ENCODE results near the gene KDM4B. TPM values are rescaled to one million over a fixed set of nuclear protein-coding genes. Genes with fewer than 3 reads are reported as not detected.

The KDM4B gene
- total and polyA plus RNA-seq, 5 experiments from 2014 or later, result 14.3 to 50.1 (median 18.7) TPM

- Mint-ChIP-seq H3K27ac (peak overlapping the region in 5 of 10 donors; percentile 34 to 77 (median 56)), H3K4me3 (no peak overlapping the region), H3K9me3 (no peaks in the 10 kb centered on the region), H3K27me3 (no peaks in the 10 kb centered on the region), H3K36me3 (peaks cover 0 to 7% (median 5%) of the 10 kb centered on the region in 3 donors), H3K4me1 (peaks cover 23 to 54% (median 43%) of the 10 kb centered on the region in 4 donors)
- DNase-seq (no peak), ATAC-seq (no peak)
- POLR2A ChIA-PET, result interaction anchor here (1.2 kb wide), 1 partner anchor 12 kb away, joined by 4 read pairs; no protein-coding TSS in a partner anchor
Observed at GRCh38 chr19:5126498-5127223, 157.7 kb downstream of the KDM4B start.

DNA sequence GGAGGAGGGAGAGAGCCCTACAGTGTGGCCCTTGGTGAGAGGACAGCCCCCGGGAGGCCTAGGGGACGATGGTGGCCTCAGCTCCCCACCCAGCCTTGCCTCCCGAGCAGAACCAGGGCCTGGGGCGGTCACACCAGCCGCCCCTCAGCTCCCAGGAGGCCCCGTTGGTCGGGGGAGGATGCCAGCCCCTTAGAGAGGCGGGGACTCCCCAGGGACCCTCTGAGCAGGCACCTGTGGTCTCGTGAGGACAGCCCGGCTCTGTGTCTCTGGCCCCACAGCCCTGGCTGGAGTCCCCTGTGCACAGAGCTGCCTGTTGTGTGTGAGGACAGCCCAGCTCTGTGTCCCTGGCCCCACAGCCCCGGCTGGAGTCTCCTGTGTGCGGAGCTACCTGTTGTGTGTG, 158.8 kb downstream of the KDM4B start:
- H3K9me3 Mint-ChIP-seq, result no peaks in the 10 kb centered on the region
- H3K4me3 Mint-ChIP-seq, result no peak overlapping the region
- POLR2A ChIA-PET, result interaction anchor here (0.7 to 1.4 kb wide), 2 partner anchors 10 to 275 kb away, joined by 3 to 4 read pairs; no protein-coding TSS in a partner anchor
- ATAC-seq (no peak), DNase-seq (peak in 1 of 10 donors; percentile 26)
- H3K27me3 Mint-ChIP-seq, result no peaks in the 10 kb centered on the region
- no peaks in the 10 kb centered on the region for H3K36me3 Mint-ChIP-seq
- peaks cover 18 to 53% (median 43%) of the 10 kb centered on the region in 4 donors for H3K4me1 Mint-ChIP-seq
- peak overlapping the region in 4 of 10 donors; percentile 53 to 76 (median 66) for H3K27ac Mint-ChIP-seq

GRCh38 chr19:5128251-5128935, 159.5 kb downstream of the KDM4B start:
- DNase-seq (no peak), ATAC-seq (no peak)
- POLR2A ChIA-PET, result interaction anchor here (0.7 to 1.4 kb wide), 3 partner anchors 10 to 274 kb away, joined by 3 to 4 read pairs (median 3); no protein-coding TSS in a partner anchor

DNA sequence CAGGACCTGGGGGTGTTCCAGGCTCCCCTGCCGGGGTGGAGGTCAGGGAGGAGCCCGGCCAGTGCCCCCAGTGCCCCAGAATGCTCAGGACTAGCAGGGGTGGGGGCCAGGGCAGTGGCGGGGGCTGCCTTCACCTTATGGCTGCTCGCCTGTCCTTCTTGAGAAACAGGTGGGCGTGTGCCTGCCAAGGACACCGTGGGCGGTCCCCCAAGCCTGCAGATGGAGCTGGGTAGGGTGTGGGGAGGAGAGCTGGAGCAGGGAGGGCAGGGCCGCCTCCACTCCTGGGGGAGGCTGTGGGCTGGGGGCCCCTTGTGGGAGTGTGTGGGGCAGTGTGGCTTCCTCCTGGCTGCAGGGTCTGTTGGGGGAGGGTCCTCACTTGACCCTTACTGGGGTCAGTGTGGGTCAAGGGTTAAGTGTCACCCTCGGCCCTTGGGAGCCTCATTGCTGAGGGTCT, 160.1 kb downstream of the KDM4B start:
- Mint-ChIP-seq H3K4me1 (peaks cover 18 to 60% (median 48%) of the 10 kb centered on the region in 4 donors), H3K36me3 (peaks cover 0 to 5% (median 0%) of the 10 kb centered on the region in 3 donors), H3K9me3 (no peaks in the 10 kb centered on the region), H3K4me3 (no peak overlapping the region), H3K27me3 (no peaks in the 10 kb centered on the region), H3K27ac (peak overlapping the region in 7 of 10 donors; percentile 68 to 100 (median 85))
- POLR2A ChIA-PET, result interaction anchor here (1.4 kb wide), 2 partner anchors 9 to 10 kb away, joined by 3 to 4 read pairs; no protein-coding TSS in a partner anchor
- no peak for DNase-seq
- no peak for ATAC-seq

More at GRCh38 chr19:5128251-5128935, 159.5 kb downstream of the KDM4B start:
- Mint-ChIP-seq H3K4me3 (no peak overlapping the region), H3K9me3 (no peaks in the 10 kb centered on the region), H3K4me1 (peaks cover 18 to 59% (median 46%) of the 10 kb centered on the region in 4 donors), H3K27ac (peak overlapping the region in 3 of 10 donors; percentile 64 to 69 (median 66)), H3K36me3 (peaks cover 0 to 2% (median 0%) of the 10 kb centered on the region in 3 donors), H3K27me3 (no peaks in the 10 kb centered on the region)

- ATAC-seq (no peak), DNase-seq (no peak)
- peaks cover 0 to 9% (median 3%) of the 10 kb centered on the region in 3 donors for H3K36me3 Mint-ChIP-seq
- POLR2A ChIA-PET, result no interaction called here
- peaks cover 18 to 62% (median 47%) of the 10 kb centered on the region in 4 donors for H3K4me1 Mint-ChIP-seq
- no peaks in the 10 kb centered on the region for H3K9me3 Mint-ChIP-seq
- peak overlapping the region; percentile 74 to 89 (median 85) for H3K4me3 Mint-ChIP-seq
- peak overlapping the region; percentile 90 to 100 (median 98) for H3K27ac Mint-ChIP-seq
- no peaks in the 10 kb centered on the region for H3K27me3 Mint-ChIP-seq
Observed at GRCh38 chr19:5129691-5130090, 160.8 kb downstream of the KDM4B start.

DNA sequence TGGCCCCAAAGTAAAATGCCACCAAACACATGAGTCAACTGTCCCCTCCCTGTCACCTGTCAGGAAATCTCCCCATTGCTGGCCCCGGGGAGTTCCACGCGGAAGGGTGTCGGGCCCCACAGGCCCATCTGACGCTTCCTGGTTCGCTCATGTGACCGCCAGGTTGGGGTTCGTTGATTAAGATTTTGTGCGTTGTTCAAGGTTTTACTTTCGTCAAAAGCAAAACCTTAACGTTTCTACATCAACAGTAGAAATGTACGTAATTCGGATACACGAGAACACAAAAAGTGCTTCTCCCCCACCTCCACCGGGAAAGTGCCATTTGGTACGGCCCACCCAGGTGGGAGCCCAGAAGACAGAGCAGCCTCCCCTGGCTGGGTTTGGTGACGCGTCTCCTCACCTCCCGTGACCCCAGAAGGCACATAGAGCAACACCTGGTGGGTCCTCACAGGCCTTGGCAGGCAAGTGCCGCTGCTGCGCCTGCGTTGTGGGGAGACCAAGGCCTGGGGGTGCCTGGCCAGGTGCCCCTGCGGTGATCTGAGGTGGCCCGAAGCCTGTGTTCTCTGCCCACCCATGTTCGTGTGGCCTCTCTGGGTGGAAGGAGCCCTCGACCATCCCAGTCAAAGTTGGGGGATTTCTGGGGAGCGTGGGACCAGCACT, 161.6 kb downstream of the KDM4B start:
- POLR2A ChIA-PET, result interaction anchor here (0.8 to 1.0 kb wide), 3 partner anchors 8 to 16 kb away, joined by 3 to 4 read pairs (median 4); no protein-coding TSS in a partner anchor
- H3K9me3 Mint-ChIP-seq, result no peaks in the 10 kb centered on the region

GRCh38 chr19:5131031-5131505, 162.2 kb downstream of the KDM4B start:
- H3K4me3 Mint-ChIP-seq, result peak overlapping the region; percentile 74 to 89 (median 85)
- H3K27ac Mint-ChIP-seq, result peak overlapping the region; percentile 90 to 100 (median 98)
- H3K36me3 Mint-ChIP-seq, result peaks cover 0 to 17% (median 4%) of the 10 kb centered on the region in 3 donors
- POLR2A ChIA-PET, result interaction anchor here (0.8 to 1.0 kb wide), 3 partner anchors 8 to 15 kb away, joined by 3 to 4 read pairs (median 4); no protein-coding TSS in a partner anchor
- ATAC-seq (peak in 1 of 2 donors; percentile 11), DNase-seq (peak in 7 of 10 donors; percentile 21 to 73 (median 32))
- peaks cover 17 to 55% (median 41%) of the 10 kb centered on the region in 4 donors for H3K4me1 Mint-ChIP-seq
- H3K9me3 Mint-ChIP-seq, result no peaks in the 10 kb centered on the region
- no peaks in the 10 kb centered on the region for H3K27me3 Mint-ChIP-seq

More for the DNA sequence above, 161.6 kb downstream of the KDM4B start:
- Mint-ChIP-seq H3K4me3 (peak overlapping the region; percentile 74 to 89 (median 85)), H3K27me3 (no peaks in the 10 kb centered on the region), H3K27ac (peak overlapping the region; percentile 90 to 100 (median 98)), H3K4me1 (peaks cover 15 to 58% (median 43%) of the 10 kb centered on the region in 4 donors), H3K36me3 (peaks cover 0 to 15% (median 4%) of the 10 kb centered on the region in 3 donors)
- peak; percentile 67 to 97 (median 90) for DNase-seq
- ATAC-seq, result peak; percentile 78 to 84

GRCh38 chr19:5131506-5132205, 162.7 kb downstream of the KDM4B start:
- Mint-ChIP-seq H3K27me3 (no peaks in the 10 kb centered on the region), H3K4me1 (peaks cover 17 to 52% (median 41%) of the 10 kb centered on the region in 4 donors), H3K27ac (peak overlapping the region; percentile 31 to 100 (median 98)), H3K9me3 (no peaks in the 10 kb centered on the region), H3K36me3 (peaks cover 0 to 17% (median 6%) of the 10 kb centered on the region in 3 donors), H3K4me3 (peak overlapping the region; percentile 76 to 94 (median 88))
- POLR2A ChIA-PET, result interaction anchor here (0.8 to 1.0 kb wide), 3 partner anchors 7 to 15 kb away, joined by 3 to 4 read pairs (median 4); no protein-coding TSS in a partner anchor
- DNase-seq (peak; percentile 33 to 80 (median 58)), ATAC-seq (peak; percentile 24 to 30)

DNA sequence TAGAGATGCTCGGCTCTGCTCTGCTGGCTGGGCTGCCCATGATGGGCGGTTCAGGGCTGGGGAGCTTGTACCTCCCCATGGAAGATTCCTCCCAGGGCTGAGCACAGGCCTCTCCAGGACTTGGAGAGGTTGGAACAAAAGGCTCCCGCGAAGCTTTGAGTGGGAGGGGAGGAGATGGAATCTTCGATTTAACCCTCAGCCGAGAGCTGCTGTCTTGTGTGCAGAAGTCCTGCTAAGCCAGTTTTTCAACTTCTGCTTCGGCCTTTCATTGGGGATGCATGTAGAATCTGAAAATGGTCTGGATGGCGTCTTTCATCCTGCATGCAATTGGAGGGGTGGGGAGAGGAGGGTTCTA, 163.3 kb downstream of the KDM4B start:
- peak overlapping the region in 9 of 10 donors; percentile 73 to 100 (median 97) for H3K27ac Mint-ChIP-seq
- ATAC-seq (no peak), DNase-seq (no peak)
- peaks cover 17 to 57% (median 43%) of the 10 kb centered on the region in 4 donors for H3K4me1 Mint-ChIP-seq
- POLR2A ChIA-PET, result no interaction called here
- peaks cover 0 to 19% (median 9%) of the 10 kb centered on the region in 3 donors for H3K36me3 Mint-ChIP-seq
- no peaks in the 10 kb centered on the region for H3K27me3 Mint-ChIP-seq
- no peaks in the 10 kb centered on the region for H3K9me3 Mint-ChIP-seq
- H3K4me3 Mint-ChIP-seq, result peak overlapping the region; percentile 70 to 94 (median 86)

DNA sequence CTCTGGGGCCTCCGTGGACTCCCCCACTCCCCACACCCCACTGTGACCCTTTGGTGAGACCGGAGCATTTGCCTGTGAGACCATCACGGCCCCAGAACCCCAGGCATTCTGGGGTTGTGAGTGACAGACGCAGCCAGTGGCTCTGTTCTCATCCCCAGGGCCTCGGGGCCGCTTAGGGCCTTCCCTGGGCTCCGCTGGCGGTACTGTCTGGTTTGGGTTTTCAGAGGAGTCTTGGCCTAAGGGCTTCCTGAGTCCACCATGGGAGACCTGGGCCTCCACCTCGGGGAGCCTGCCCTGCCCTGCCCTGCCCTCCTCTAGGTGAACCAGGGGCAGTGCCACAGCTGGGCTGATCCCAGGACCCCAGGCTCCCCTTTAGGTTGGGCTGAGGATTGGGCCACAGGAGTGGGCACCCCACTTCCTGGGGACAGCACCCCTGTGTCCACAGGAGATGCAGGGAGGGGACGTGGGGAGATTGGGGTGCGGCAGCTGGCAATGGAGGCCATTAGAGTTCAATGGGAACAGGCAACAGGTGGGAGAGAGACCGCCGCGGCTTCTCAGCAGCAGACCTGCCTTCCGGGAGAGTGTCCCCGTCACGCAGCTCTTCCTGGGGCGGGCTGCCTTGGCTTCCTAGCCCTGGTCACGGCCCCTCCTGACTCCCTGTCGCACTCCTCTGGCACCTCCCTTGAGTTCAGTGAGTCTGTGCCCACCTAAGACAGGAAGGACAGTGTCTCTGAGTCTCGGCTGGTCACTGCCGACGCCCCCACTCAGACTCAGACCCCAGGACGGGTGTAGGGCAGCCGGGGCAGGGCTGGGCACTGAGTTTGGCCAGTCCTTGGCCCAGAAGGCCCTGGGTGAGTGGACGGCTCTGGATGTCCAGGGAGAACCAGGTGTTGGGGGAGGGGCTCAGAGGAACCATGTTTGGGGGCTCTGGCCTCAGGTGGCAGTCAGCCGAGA, 164.1 kb downstream of the KDM4B start:
- DNase-seq (no peak), ATAC-seq (no peak)
- Mint-ChIP-seq H3K27me3 (no peaks in the 10 kb centered on the region), H3K27ac (peak overlapping the region in 9 of 10 donors; percentile 73 to 100 (median 97)), H3K4me1 (peaks cover 18 to 60% (median 46%) of the 10 kb centered on the region in 4 donors), H3K4me3 (peak overlapping the region; percentile 58 to 94 (median 82)), H3K9me3 (no peaks in the 10 kb centered on the region), H3K36me3 (peaks cover 0 to 23% (median 12%) of the 10 kb centered on the region in 3 donors)
- POLR2A ChIA-PET, result no interaction called here

Measured in naive thymus-derived CD8-positive, alpha-beta T cell (primary cell).